OCI-LY1 (cell line): ENCODE data around the gene SHH.

Source experiments
- H2AFZ ChIP-seq: fragments of 200-600 bp; sonication (generic), shearing (Covaris generic); 2 replicates; pipeline ENCODE4 v1.6.0; 2014; ENCODE audit warnings: antibody characterized with exemption, mild to moderate bottlenecking, low read length
- H3F3A ChIP-seq: fragments of 200-600 bp; sonication (generic), shearing (Covaris generic); 2 replicates; pipeline ENCODE4 v1.6.0; 2014; ENCODE audit warnings: mild to moderate bottlenecking, antibody characterized with exemption, low read length, moderate library complexity; ENCODE audit not compliant: insufficient read depth
- H3K27ac ChIP-seq: fragments of 200-600 bp; sonication (generic); 2 replicates; pipeline ENCODE4 v1.5.1; 2014; ENCODE audit warnings: low read length, mixed run types, mild to moderate bottlenecking, low read depth; ENCODE audit not compliant: poor library complexity, severe bottlenecking
- H3K27me3 ChIP-seq: fragments of 200-600 bp; sonication (generic); 2 replicates; pipeline ENCODE4 v1.6.0; 2014; ENCODE audit warnings: antibody characterized with exemption, mild to moderate bottlenecking, low read length, moderate library complexity; ENCODE audit not compliant: insufficient read depth
- H3K36me3 ChIP-seq: fragments of 200-600 bp; sonication (generic); 2 replicates; pipeline ENCODE4 v1.6.1; 2014; ENCODE audit warnings: mild to moderate bottlenecking, antibody characterized with exemption, low read length, moderate library complexity, mixed read lengths; ENCODE audit not compliant: insufficient read depth
- H3K4me1 ChIP-seq: fragments of 200-600 bp; sonication (generic); 2 replicates; pipeline ENCODE4 v1.5.1; 2014; ENCODE audit warnings: mild to moderate bottlenecking, low read length, moderate library complexity; ENCODE audit not compliant: insufficient read depth, severe bottlenecking
- H3K4me2 ChIP-seq: fragments of 200-600 bp; sonication (generic), shearing (Covaris generic); 2 replicates; pipeline ENCODE4 v1.6.1; 2014; ENCODE audit warnings: low read length
- H3K4me3 ChIP-seq: fragments of 200-600 bp; sonication (generic); 2 replicates; pipeline ENCODE4 v1.5.1; 2014; ENCODE audit warnings: low read length, low read depth, mild to moderate bottlenecking, mixed read lengths; ENCODE audit not compliant: poor library complexity, severe bottlenecking
- H3K79me2 ChIP-seq: fragments of 200-600 bp; shearing (Covaris generic); 2 replicates; pipeline ENCODE4 v1.6.1; 2016; ENCODE audit warnings: mixed run types, low read length, mixed read lengths; ENCODE audit not compliant: insufficient read depth
- H3K9ac ChIP-seq: fragments of 200-600 bp; sonication (generic), shearing (Covaris generic); 2 replicates; pipeline ENCODE4 v1.6.1; 2014; ENCODE audit warnings: mild to moderate bottlenecking, low read length, mixed read lengths
- H3K9me2 ChIP-seq: fragments of 200-600 bp; sonication (generic), shearing (Covaris generic); 2 replicates; pipeline ENCODE4 v1.6.1; 2014; ENCODE audit warnings: low read depth, mild to moderate bottlenecking, low read length, mixed read lengths
- H3K9me3 ChIP-seq: fragments of 200-600 bp; shearing (Covaris generic); 2 replicates; pipeline ENCODE4 v1.6.1; 2014; ENCODE audit warnings: low read length, mixed read lengths
- H4K20me1 ChIP-seq: fragments of 200-600 bp; sonication (generic), shearing (Covaris generic); 2 replicates; pipeline ENCODE4 v1.6.0; 2016; ENCODE audit warnings: mild to moderate bottlenecking, low read length; ENCODE audit not compliant: insufficient read depth
- CTCF ChIP-seq: fragments of 200-600 bp; sonication (generic), shearing (Covaris generic); IDR thresholded peaks from 2 replicates; pipeline ENCODE4 v1.5.1; 2017; ENCODE audit warnings: mild to moderate bottlenecking, antibody characterized with exemption, low read length, moderate library complexity, mixed read lengths
- EZH2 ChIP-seq: fragments of 200-600 bp; sonication (generic), shearing (Covaris generic); IDR thresholded peaks from 2 replicates; pipeline ENCODE4 v1.8.0; 2017; ENCODE audit warnings: borderline replicate concordance, mixed run types, mild to moderate bottlenecking, antibody characterized with exemption, low read length, moderate library complexity, mixed read lengths

Gene SHH

DNA sequence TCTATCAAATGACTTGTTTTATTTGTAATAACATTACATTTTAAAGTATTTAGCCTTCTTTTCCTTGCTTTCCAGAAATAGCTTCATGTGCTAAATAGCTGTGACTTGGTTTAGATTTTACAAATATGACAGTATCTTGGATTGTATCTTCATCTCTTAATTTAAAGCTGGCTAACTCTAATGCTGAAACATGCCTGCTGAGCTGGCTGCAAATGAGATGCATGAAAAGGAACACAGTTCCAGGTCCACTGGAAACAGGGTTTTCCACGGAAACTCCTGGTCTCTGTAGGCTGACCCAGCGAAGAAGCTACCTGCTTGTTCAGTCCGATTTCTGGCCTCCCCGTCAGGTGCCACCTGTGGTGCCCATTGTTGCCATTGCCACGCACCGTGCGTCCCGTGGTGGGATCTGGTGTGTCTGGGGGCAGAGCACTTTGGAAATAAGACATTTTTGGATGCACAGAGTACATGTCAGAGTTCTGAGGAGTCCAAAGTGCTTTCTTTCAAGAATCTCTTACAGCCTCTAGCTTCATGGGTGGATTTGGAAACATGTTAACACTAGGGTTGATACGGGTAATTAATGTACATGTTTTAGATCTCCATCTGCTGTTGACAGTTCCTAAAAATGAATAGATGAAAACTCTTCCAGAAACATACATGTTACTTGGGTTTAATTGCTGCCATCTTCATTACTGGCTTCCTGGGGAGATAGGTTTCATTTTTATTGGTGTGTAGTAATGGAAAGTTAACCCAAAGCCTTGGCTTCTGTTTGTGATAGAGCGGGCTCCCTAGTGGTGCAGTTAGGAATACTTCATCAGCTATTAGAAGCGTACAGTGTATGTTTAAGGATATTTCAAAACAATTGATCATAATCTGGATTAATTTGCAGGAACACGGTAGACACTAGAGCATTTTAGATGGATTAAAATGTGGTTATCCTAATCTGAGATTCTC lies 45.0 kb downstream of the SHH start:
- peak overlapping the region; percentile 29; the same call in 1 of the 2 replicates for H3K9ac ChIP-seq
- H3K27me3 ChIP-seq = no peaks in the 10 kb centered on the region
- TF ChIP-seq EZH2 (no peak), CTCF (peak; percentile 43; the same call in 1 of the 2 replicates)
- no peak overlapping the region for H3K4me3 ChIP-seq
- peaks cover 88% of the 10 kb centered on the region for H3K36me3 ChIP-seq
- H4K20me1 ChIP-seq = no peaks in the 10 kb centered on the region
- no peaks in the 10 kb centered on the region for H3K9me3 ChIP-seq
- H3K79me2 ChIP-seq = peaks cover 4% of the 10 kb centered on the region
- H2AFZ ChIP-seq = no peak overlapping the region
- H3K9me2 ChIP-seq = no peaks in the 10 kb centered on the region
- H3K27ac ChIP-seq = peak overlapping the region; percentile 91
- H3K4me2 ChIP-seq = peak overlapping the region; percentile 11; the same call in 1 of the 2 replicates
- peaks cover 60% of the 10 kb centered on the region for H3K4me1 ChIP-seq
- H3F3A ChIP-seq = no peaks in the 10 kb centered on the region; the same call in 1 of the 2 replicates

- TF ChIP-seq CTCF (no peak), EZH2 (no peak)
- Histone ChIP-seq H3K79me2 (peaks cover 13% of the 10 kb centered on the region), H3F3A (no peaks in the 10 kb centered on the region; the same call in 1 of the 2 replicates), H3K4me1 (peaks cover 66% of the 10 kb centered on the region), H3K9me2 (no peaks in the 10 kb centered on the region), H2AFZ (no peak overlapping the region), H3K36me3 (peaks cover 89% of the 10 kb centered on the region), H3K4me2 (no peak overlapping the region), H3K9me3 (no peaks in the 10 kb centered on the region), H3K27me3 (no peaks in the 10 kb centered on the region), H3K4me3 (no peak overlapping the region), H4K20me1 (no peaks in the 10 kb centered on the region), H3K27ac (peak overlapping the region; percentile 91), H3K9ac (no peak overlapping the region; the same call in 1 of the 2 replicates)
Observed at GRCh38 chr7:155766386-155766785, 45.9 kb downstream of the SHH start.

DNA sequence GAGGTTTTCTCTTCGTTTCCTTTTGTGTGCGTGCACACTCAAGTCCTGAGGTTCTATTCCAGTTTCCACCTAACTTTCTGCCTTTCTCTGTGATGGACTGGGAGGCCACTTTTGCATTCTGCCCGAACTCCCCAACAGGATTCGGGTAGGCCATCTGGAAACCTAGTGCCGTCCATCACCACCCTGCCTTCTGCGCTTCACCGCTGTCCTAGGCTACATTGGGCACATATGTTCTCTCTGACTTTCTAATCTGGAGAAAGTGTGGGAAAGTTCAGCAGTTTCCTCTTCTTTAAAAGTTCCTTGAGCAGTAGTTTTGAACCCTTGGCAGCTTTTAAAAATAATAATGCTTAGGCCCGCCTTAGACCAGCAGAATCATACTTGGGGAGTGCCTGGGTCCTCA lies 46.8 kb downstream of the SHH start:
- Histone ChIP-seq H3K79me2 (peaks cover 22% of the 10 kb centered on the region), H3K9me2 (no peaks in the 10 kb centered on the region), H3K9me3 (peaks cover 7% of the 10 kb centered on the region; the same call in 1 of the 2 replicates), H3K36me3 (peaks cover 89% of the 10 kb centered on the region), H3K27ac (peak overlapping the region; percentile 91), H3K4me2 (0 out of 2 replicates have a peak overlapping the region, but pooled peaks have one; percentile 45), H3K4me3 (no peak overlapping the region), H3K9ac (peak overlapping the region; percentile 46; the same call in 1 of the 2 replicates), H3K4me1 (peaks cover 66% of the 10 kb centered on the region), H3F3A (no peaks in the 10 kb centered on the region; the same call in 1 of the 2 replicates), H2AFZ (no peak overlapping the region), H4K20me1 (no peaks in the 10 kb centered on the region), H3K27me3 (no peaks in the 10 kb centered on the region)
- no peak for TF ChIP-seq EZH2
- TF ChIP-seq CTCF = no peak
